Erythroblast (primary cell): Measurements from ENCODE around the gene SAMD4A.

Experiments
- GATA1 ChIP-seq: IDR thresholded peaks from 2 replicates; pipeline ENCODE4 v1.6.1; 2011; ENCODE audit warnings: low read depth, mild to moderate bottlenecking, control low read depth, low read length, moderate library complexity
- POLR2A ChIP-seq: IDR thresholded peaks from 2 replicates; pipeline ENCODE4 v1.6.1; 2011; ENCODE audit warnings: mild to moderate bottlenecking, low read length

GRCh38 chr14:54762296-54762695 lies 195.4 kb downstream of the SAMD4A start:
- TF ChIP-seq POLR2A = no peak
- TF ChIP-seq GATA1 = no peak
